ENCODE data around the gene PDCD10. TPM values are rescaled to one million over a fixed set of nuclear protein-coding genes. Genes with fewer than 3 reads are reported as not detected.

PDCD10 gene
- total and polyA plus RNA-seq, 4 donors = 26.7 to 113 (median 51.5) TPM

DNA sequence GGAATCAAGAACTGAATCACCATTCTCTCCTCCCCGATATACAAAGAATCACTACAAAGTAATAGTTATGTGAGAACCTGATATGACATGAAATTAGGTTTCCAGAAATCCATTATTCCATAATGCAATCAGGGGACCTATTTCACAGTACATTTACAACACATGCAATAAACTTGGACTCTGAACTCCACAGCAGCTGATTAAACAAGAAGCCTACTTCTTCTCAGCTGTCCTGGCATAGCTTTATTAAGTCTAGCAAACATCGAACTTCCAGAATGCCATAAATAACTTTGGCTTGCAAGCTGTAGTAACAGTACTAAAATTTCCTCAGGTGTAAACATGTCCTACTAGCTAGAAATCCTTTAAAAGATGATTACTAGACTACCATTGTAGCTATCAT, 17.8 kb downstream of the PDCD10 start:
- Histone ChIP-seq H3K9me3 (ENCODE audit: control insufficient read depth in 4 of 4, insufficient read depth in 3 of 4, low read length in 3 of 4) (no peaks in the 10 kb centered on the region), H3K4me3 (no peak overlapping the region), H3K9ac (ENCODE audit: insufficient read depth in 1 of 2, low read length in 2 of 2) (no peak overlapping the region), H3K36me3 (ENCODE audit: control insufficient read depth in 4 of 4, insufficient read depth in 4 of 4, low read length in 4 of 4) (peaks cover 1 to 29% (median 19%) of the 10 kb centered on the region in 4 donors), H3K27me3 (ENCODE audit: control insufficient read depth in 3 of 3, insufficient read depth in 3 of 3, low read length in 2 of 3) (no peaks in the 10 kb centered on the region), H3K27ac (ENCODE audit: low read depth in 1 of 2, low read length in 1 of 2) (no peak overlapping the region), H3K4me1 (ENCODE audit: control insufficient read depth in 5 of 5, insufficient read depth in 5 of 5, low read length in 5 of 5) (peaks cover 0 to 3% (median 0%) of the 10 kb centered on the region in 5 donors)
- DNase-seq (no peak), ATAC-seq (ENCODE audit: insufficient read depth, low FRiP score) (no peak)
- WGBS, 2 donors = 88 to 92% methylated on average over 2 of the region's 2 CpGs
- TF ChIP-seq, protein P1, sequence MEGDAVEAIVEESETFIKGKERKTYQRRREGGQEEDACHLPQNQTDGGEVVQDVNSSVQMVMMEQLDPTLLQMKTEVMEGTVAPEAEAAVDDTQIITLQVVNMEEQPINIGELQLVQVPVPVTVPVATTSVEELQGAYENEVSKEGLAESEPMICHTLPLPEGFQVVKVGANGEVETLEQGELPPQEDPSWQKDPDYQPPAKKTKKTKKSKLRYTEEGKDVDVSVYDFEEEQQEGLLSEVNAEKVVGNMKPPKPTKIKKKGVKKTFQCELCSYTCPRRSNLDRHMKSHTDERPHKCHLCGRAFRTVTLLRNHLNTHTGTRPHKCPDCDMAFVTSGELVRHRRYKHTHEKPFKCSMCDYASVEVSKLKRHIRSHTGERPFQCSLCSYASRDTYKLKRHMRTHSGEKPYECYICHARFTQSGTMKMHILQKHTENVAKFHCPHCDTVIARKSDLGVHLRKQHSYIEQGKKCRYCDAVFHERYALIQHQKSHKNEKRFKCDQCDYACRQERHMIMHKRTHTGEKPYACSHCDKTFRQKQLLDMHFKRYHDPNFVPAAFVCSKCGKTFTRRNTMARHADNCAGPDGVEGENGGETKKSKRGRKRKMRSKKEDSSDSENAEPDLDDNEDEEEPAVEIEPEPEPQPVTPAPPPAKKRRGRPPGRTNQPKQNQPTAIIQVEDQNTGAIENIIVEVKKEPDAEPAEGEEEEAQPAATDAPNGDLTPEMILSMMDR (IDR thresholded peaks at IDR 0.05; ENCODE audit: control extremely low read depth, extremely low read depth) = no peak

DNA sequence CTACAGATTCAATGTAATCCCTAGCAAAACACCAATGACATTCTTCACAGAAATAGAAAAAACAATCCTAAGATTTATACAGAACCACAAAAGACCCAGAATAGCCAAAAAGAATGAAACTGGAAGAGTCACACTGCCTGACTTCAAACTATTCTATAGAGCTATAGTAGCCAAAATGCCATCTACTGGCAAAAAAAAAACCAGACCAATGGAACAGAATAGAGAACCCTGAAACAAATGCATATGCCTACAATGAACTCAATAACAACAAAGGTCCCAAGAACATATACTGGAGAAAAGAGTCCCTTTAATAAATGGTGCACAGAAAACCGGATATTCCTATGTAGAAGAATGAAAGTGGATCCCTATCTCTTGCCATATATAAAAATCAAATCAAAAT, 19.8 kb downstream of the PDCD10 start:
- peaks cover 6 to 26% (median 17%) of the 10 kb centered on the region in 4 donors for H3K36me3 ChIP-seq (ENCODE audit: control insufficient read depth in 4 of 4, insufficient read depth in 4 of 4, low read length in 4 of 4)
- H3K4me1 ChIP-seq (ENCODE audit: control insufficient read depth in 5 of 5, insufficient read depth in 5 of 5, low read length in 5 of 5) = peaks cover 0 to 1% (median 0%) of the 10 kb centered on the region in 5 donors
- no peak overlapping the region for H3K27ac ChIP-seq (ENCODE audit: low read depth in 1 of 2, low read length in 1 of 2)
- TF ChIP-seq, protein P1 (IDR thresholded peaks at IDR 0.05; ENCODE audit: control extremely low read depth, extremely low read depth) = no peak
- H3K27me3 ChIP-seq (ENCODE audit: control insufficient read depth in 3 of 3, insufficient read depth in 3 of 3, low read length in 2 of 3) = no peaks in the 10 kb centered on the region
- ATAC-seq (ENCODE audit: insufficient read depth, low FRiP score) = no peak
- 99 to 100% methylated on average over 1 of the region's 1 CpG for WGBS, 2 donors
- no peak overlapping the region for H3K4me3 ChIP-seq
- DNase-seq = no peak
- H3K9me3 ChIP-seq (ENCODE audit: control insufficient read depth in 4 of 4, insufficient read depth in 3 of 4, low read length in 3 of 4) = no peaks in the 10 kb centered on the region
- H3K9ac ChIP-seq (ENCODE audit: insufficient read depth in 1 of 2, low read length in 2 of 2) = no peak overlapping the region

DNA sequence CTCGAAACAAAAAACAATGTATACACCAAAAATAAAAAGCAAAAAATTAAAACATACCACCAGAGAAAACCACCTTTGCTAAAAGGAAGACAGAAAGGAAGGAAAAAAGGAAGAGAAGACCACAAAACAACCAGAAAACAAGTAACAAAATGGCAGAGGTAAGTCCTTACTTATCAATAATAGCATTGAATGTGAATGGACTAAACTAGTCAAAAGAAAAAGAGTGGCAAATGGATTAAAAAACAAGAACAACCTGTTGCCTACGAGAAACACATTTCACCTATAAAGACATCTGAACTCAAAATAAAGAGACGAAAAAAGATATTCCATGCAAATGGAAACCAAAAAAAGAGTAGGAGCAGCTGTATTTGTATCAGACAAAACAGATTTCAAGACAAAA, 22.2 kb downstream of the PDCD10 start:
- ATAC-seq (ENCODE audit: insufficient read depth, low FRiP score) (no peak), DNase-seq (no peak)
- Histone ChIP-seq H3K4me3 (no peak overlapping the region), H3K27me3 (ENCODE audit: control insufficient read depth in 3 of 3, insufficient read depth in 3 of 3, low read length in 2 of 3) (no peaks in the 10 kb centered on the region), H3K9me3 (ENCODE audit: control insufficient read depth in 4 of 4, insufficient read depth in 3 of 4, low read length in 3 of 4) (no peaks in the 10 kb centered on the region), H3K27ac (ENCODE audit: low read depth in 1 of 2, low read length in 1 of 2) (no peak overlapping the region), H3K4me1 (ENCODE audit: control insufficient read depth in 5 of 5, insufficient read depth in 5 of 5, low read length in 5 of 5) (peaks cover 0 to 4% (median 0%) of the 10 kb centered on the region in 5 donors), H3K36me3 (ENCODE audit: control insufficient read depth in 4 of 4, insufficient read depth in 4 of 4, low read length in 4 of 4) (peaks cover 0 to 21% (median 10%) of the 10 kb centered on the region in 4 donors), H3K9ac (ENCODE audit: insufficient read depth in 1 of 2, low read length in 2 of 2) (no peak overlapping the region)
- WGBS, 2 donors = 95 to 98% methylated on average over 3 of the region's 3 CpGs
- TF ChIP-seq, protein P1 (IDR thresholded peaks at IDR 0.05; ENCODE audit: control extremely low read depth, extremely low read depth) = no peak

DNA sequence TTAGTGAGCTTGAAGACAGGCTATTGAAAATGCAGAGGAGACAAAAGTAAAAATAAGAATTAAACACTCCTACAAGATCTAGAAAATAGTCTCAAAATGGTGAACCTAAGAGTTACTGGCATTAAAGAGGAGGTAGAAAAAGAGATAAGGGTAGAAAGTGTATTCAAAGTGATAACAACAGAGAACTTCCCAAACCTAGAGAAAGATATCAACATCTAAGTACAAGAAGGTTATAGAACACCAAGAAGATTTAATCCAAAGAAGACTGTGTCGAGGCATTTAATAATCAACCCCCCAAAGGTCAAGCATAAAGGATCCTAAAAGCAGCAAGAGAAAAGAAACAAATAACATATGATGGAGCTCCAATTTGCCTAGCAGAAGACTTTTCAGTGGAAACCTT, 23.3 kb downstream of the PDCD10 start:
- whole genome bisulfite sequencing, 2 donors = 98 to 100% methylated on average over 1 of the region's 1 CpG
- TF ChIP-seq, protein P1 (IDR thresholded peaks at IDR 0.05; ENCODE audit: control extremely low read depth, extremely low read depth) = no peak
- DNase-seq = no peak

More for the DNA sequence above, 23.3 kb downstream of the PDCD10 start:
- Histone ChIP-seq H3K9ac (ENCODE audit: insufficient read depth in 1 of 2, low read length in 2 of 2) (no peak overlapping the region), H3K4me1 (ENCODE audit: control insufficient read depth in 5 of 5, insufficient read depth in 5 of 5, low read length in 5 of 5) (peaks cover 0 to 4% (median 0%) of the 10 kb centered on the region in 5 donors), H3K9me3 (ENCODE audit: control insufficient read depth in 4 of 4, insufficient read depth in 3 of 4, low read length in 3 of 4) (no peaks in the 10 kb centered on the region), H3K4me3 (no peak overlapping the region), H3K27me3 (ENCODE audit: control insufficient read depth in 3 of 3, insufficient read depth in 3 of 3, low read length in 2 of 3) (no peaks in the 10 kb centered on the region), H3K36me3 (ENCODE audit: control insufficient read depth in 4 of 4, insufficient read depth in 4 of 4, low read length in 4 of 4) (peaks cover under 1 to 16% (median 10%) of the 10 kb centered on the region in 4 donors), H3K27ac (ENCODE audit: low read depth in 1 of 2, low read length in 1 of 2) (no peak overlapping the region)
- ATAC-seq (ENCODE audit: insufficient read depth, low FRiP score) = no peak

Measured in lung (tissue), 12 donors.